GM23248 (cell line): Measurements from ENCODE around the gene TXNDC12.

Experiments
- EZH2 ChIP-seq: fragments of 200-600 bp; sonication (generic); IDR thresholded peaks from 2 replicates; pipeline ENCODE4 v1.6.1; 2018; ENCODE audit warnings: antibody characterized with exemption, mild to moderate bottlenecking; ENCODE audit not compliant: insufficient read depth, poor library complexity, severe bottlenecking
- EZH2phosphoT487 ChIP-seq: fragments of 200-600 bp; sonication (generic); IDR thresholded peaks from 2 replicates; pipeline ENCODE4 v1.6.1; 2018; ENCODE audit warnings: antibody characterized with exemption, moderate library complexity, mild to moderate bottlenecking, low read depth; ENCODE audit not compliant: insufficient read depth

- TF ChIP-seq EZH2phosphoT487, result no peak
- no peak for TF ChIP-seq EZH2
Measured at GRCh38 chr1:52007215-52008002, 47.6 kb downstream of the TXNDC12 start.
